HepG2 (cell line): ENCODE measurements around the gene PLB1. TPM values are rescaled to one million over a fixed set of nuclear protein-coding genes. Genes with fewer than 3 reads are reported as not detected.

ENCODE experiments used
- ATAC-seq: fragments of 200-7000 bp; cut with Tn5 transposase; 3 replicates; pipeline ENCODE4 v1.9.1; 2020; ENCODE audit warnings: mild to moderate bottlenecking, moderate library complexity
- BruUV-seq: library from RNA; stranded (reverse); fragments of 400-500 nt; replicated peaks from 2 replicates; lab custom pipeline; 2021; lab: Mats Ljungman, UMichigan
- CTCF ChIA-PET: fragments of 300-600 bp; formaldehyde crosslinking; extraction: SDS; loops from one replicate; lab custom pipeline; 2021; ENCODE audit warnings: low total read pairs, inconsistent platforms, low intra/inter-chr PET ratio; lab: Yijun Ruan, JAX
- POLR2A ChIA-PET: fragments of 350-600 bp; sonication (Branson Sonifier 250); formaldehyde crosslinking; loops from one replicate; lab custom pipeline; 2020; ENCODE audit warnings: antibody characterized with exemption, inconsistent platforms; lab: Yijun Ruan, JAX
- DNase-seq: peaks from one replicate; pipeline ENCODE4 v3.0.0-alpha.2; 2015; ENCODE audit warnings: low spot score
- FAIRE-seq: peaks from 3 replicates; lab custom pipeline; 2011; peaks lifted over from hg19 to GRCh38; lab: Jason Lieb, UNC
- H2AFZ ChIP-seq: one replicate; pipeline ENCODE4 v1.6.1; 2011; ENCODE audit warnings: low read length, inconsistent platforms
- H3K27ac ChIP-seq: fragments of 300-600 bp; 3 replicates; pipeline ENCODE4 v1.8.0; 2011; ENCODE audit warnings: mixed run types, mild to moderate bottlenecking, mixed read lengths, low read length, inconsistent platforms; ENCODE audit not compliant: insufficient read depth; ENCODE audit errors: extremely low read length
- H3K27me3 ChIP-seq, 2 experiments: fragments of 200-600 bp in 1 of 2; 2 replicates in 1 of 2; 3 replicates in 1 of 2; pipeline versions ENCODE4 v1.6.0 to v1.8.0; 2011; ENCODE audit warnings: low read length in 2 of 2, mild to moderate bottlenecking in 2 of 2, moderate library complexity in 2 of 2, inconsistent platforms in 1 of 2; ENCODE audit not compliant: insufficient read depth in 2 of 2, control insufficient read depth in 1 of 2
- H3K36me3 ChIP-seq, 2 experiments: fragments of 200-600 bp in 1 of 2; replicated peaks in 1 of 2; 2 replicates in 1 of 2; 3 replicates in 1 of 2; pipeline versions ENCODE4 v1.5.1 to v1.8.0; 2011; ENCODE audit warnings: low read length in 2 of 2, inconsistent platforms in 1 of 2; ENCODE audit not compliant: insufficient read depth in 2 of 2, control insufficient read depth in 1 of 2
- H3K4me1 ChIP-seq: 2 replicates; pipeline ENCODE4 v1.5.1; 2012; ENCODE audit warnings: low read length, inconsistent platforms; ENCODE audit not compliant: insufficient read depth
- H3K4me2 ChIP-seq: 2 replicates; pipeline ENCODE4 v1.6.0; 2011; ENCODE audit warnings: low read depth, low read length, inconsistent platforms
- H3K4me3 ChIP-seq, 3 experiments: fragments of 200-600 bp in 1 of 3; sonication (generic), shearing (Covaris generic) in 1 of 3; replicated peaks in 1 of 3; 2 replicates each; pipeline ENCODE4 v1.5.1; 2011 to 2016; ENCODE audit warnings: low read length in 3 of 3, inconsistent platforms in 2 of 3, low read depth in 2 of 3, mild to moderate bottlenecking in 2 of 3, control low read depth in 1 of 3, mixed read lengths in 1 of 3; ENCODE audit not compliant: insufficient read depth in 1 of 3
- H3K79me2 ChIP-seq: one replicate; pipeline ENCODE4 v1.6.1; 2011; ENCODE audit warnings: low read length, inconsistent platforms; ENCODE audit not compliant: insufficient read depth
- H3K9ac ChIP-seq: 2 replicates; pipeline ENCODE4 v1.6.0; 2011; ENCODE audit warnings: mild to moderate bottlenecking, low read depth, low read length, inconsistent platforms; ENCODE audit not compliant: insufficient read depth
- H3K9me3 ChIP-seq: 2 replicates; pipeline ENCODE4 v1.5.1; 2012; ENCODE audit warnings: mild to moderate bottlenecking, low read length
- H4K20me1 ChIP-seq: 2 replicates; pipeline ENCODE4 v1.6.0; 2011; ENCODE audit warnings: inconsistent platforms, mild to moderate bottlenecking, low read length, moderate library complexity; ENCODE audit not compliant: insufficient read depth
- BCL6 ChIP-seq: IDR thresholded peaks from 2 replicates; pipeline ENCODE4 v1.6.1; 2016; ENCODE audit warnings: missing genetic modification reagents, missing compliant biosample characterization
- HNF4G ChIP-seq, 2 experiments: sonication (generic) in 1 of 2; formaldehyde crosslinking in 1 of 2; IDR thresholded peaks; 2 replicates each; pipeline versions ENCODE4 v1.4.0 to v1.6.1; 2011 to 2020; ENCODE audit warnings: borderline replicate concordance in 2 of 2, low read depth in 2 of 2, mild to moderate bottlenecking in 2 of 2, low read length in 1 of 2, missing genetic modification reagents in 1 of 2, moderate library complexity in 1 of 2
- JUND ChIP-seq: sonication (generic); formaldehyde crosslinking; IDR thresholded peaks from 2 replicates; pipeline ENCODE4 v1.8.0; 2022; ENCODE audit warnings: mild to moderate bottlenecking, missing genetic modification reagents
- MED13 ChIP-seq: sonication (generic); formaldehyde crosslinking; IDR thresholded peaks from 2 replicates; pipeline ENCODE4 v1.5.0; 2020; ENCODE audit warnings: missing genetic modification reagents
- MIER2 ChIP-seq: IDR thresholded peaks from 2 replicates; pipeline ENCODE4 v1.6.1; 2016; ENCODE audit warnings: missing biosample characterization, missing genetic modification reagents
- MXD1 ChIP-seq: sonication (generic); formaldehyde crosslinking; IDR thresholded peaks from 2 replicates; pipeline ENCODE4 v1.4.0; 2020; ENCODE audit warnings: mild to moderate bottlenecking, missing genetic modification reagents
- NR2F6 ChIP-seq, 2 experiments: IDR thresholded peaks; 2 replicates each; pipeline ENCODE4 v1.6.1; 2016; ENCODE audit warnings: antibody characterized with exemption in 1 of 2, mild to moderate bottlenecking in 1 of 2
- PAXIP1 ChIP-seq: sonication (generic); formaldehyde crosslinking; conservative IDR thresholded peaks from 2 replicates; pipeline ENCODE4 v1.4.0; 2020; ENCODE audit warnings: mild to moderate bottlenecking, missing genetic modification reagents, moderate library complexity
- PCBP1 ChIP-seq: fragments of 200-400 bp; formaldehyde crosslinking; IDR thresholded peaks from 2 replicates; pipeline ENCODE4 v1.6.1; 2017; ENCODE audit warnings: mild to moderate bottlenecking, low read depth, low read length, borderline replicate concordance
- PHF8 ChIP-seq: sonication (generic); formaldehyde crosslinking; IDR thresholded peaks from 2 replicates; pipeline ENCODE4 v1.5.0; 2020; ENCODE audit warnings: missing genetic modification reagents
- POLR2G ChIP-seq: fragments of 200-400 bp; formaldehyde crosslinking; IDR thresholded peaks from 2 replicates; pipeline ENCODE4 v1.6.1; 2018; ENCODE audit warnings: mild to moderate bottlenecking, low read depth, low read length, moderate library complexity
- TAF1 ChIP-seq: sonication (generic); formaldehyde crosslinking; IDR thresholded peaks from 2 replicates; pipeline ENCODE4 v1.4.0; 2020; ENCODE audit warnings: missing genetic modification reagents
- ZNF580 ChIP-seq: IDR thresholded peaks from 2 replicates; pipeline ENCODE4 v1.6.1; 2016; ENCODE audit warnings: low read depth, borderline replicate concordance
- ZNF598 ChIP-seq: sonication (generic); formaldehyde crosslinking; IDR thresholded peaks from 2 replicates; pipeline ENCODE4 v1.5.1; 2020; ENCODE audit warnings: mild to moderate bottlenecking, missing genetic modification reagents, borderline replicate concordance
- ZNF710 ChIP-seq: sonication (generic); formaldehyde crosslinking; IDR thresholded peaks from 2 replicates; pipeline ENCODE4 v1.5.0; 2020; ENCODE audit warnings: mild to moderate bottlenecking, missing genetic modification reagents, borderline replicate concordance
- ZNF772 ChIP-seq: sonication (generic); formaldehyde crosslinking; IDR thresholded peaks from 2 replicates; pipeline ENCODE4 v1.5.0; 2020; ENCODE audit warnings: mild to moderate bottlenecking, missing genetic modification reagents
- WGBS: methylation state at CpG from one replicate; pipeline ENCODE4 v1.1.6; 2017; ENCODE audit warnings: low lambda C conversion rate; 5-methylcytosine and 5-hydroxymethylcytosine counted together
- in situ Hi-C: cut with HindIII; loops from 2 replicates; pipeline ENCODE4 v1.10.0; 2017; ENCODE audit warnings: low pct_unique_long_range_greater_than_20kb; ENCODE audit not compliant: extremely low pct_ligation_motif_present
- intact Hi-C: fragments of 100-400 bp; cut with micrococcal nuclease; formaldehyde crosslinking; loops from one replicate; pipeline ENCODE4 v1.10.0; 2022; ENCODE audit not compliant: unreplicated experiment
- polyA plus RNA-seq, 8 experiments: library from polyadenylated mRNA; depleted of rRNA in 3 of 8; stranded (reverse) in 7 of 8; unstranded in 1 of 8; fragments of >200 nt; fragmentation: Illumina TruSeq in 4 of 8; extraction: Trizol in 4 of 8; gene quantifications; 2 replicates each; pipeline versions ENCODE4 v1.2.1 to v1.2.3, GENCODE V29; 2011 to 2016; ENCODE audit warnings: low read depth in 4 of 8, missing spikeins in 1 of 8, mixed read lengths in 1 of 8; ENCODE audit not compliant: insufficient read depth in 1 of 8
- total RNA-seq, 5 experiments: library from RNA; depleted of rRNA; stranded (reverse); fragments of >200 nt; fragmentation: Illumina TruSeq; extraction: Trizol; gene quantifications; 2 replicates each; pipeline ENCODE4 v1.2.3, GENCODE V29; 2016; ENCODE audit warnings: low read depth in 1 of 5

Gene PLB1
- total and polyA plus RNA-seq, 2 of the 13 experiments (the other 11 are each of a cell fraction or from before 2014, with no cell fraction given), result 0.20 to 1.8 TPM

- in situ Hi-C loops, result no loop called here
- Histone ChIP-seq H3K4me3 (peak overlapping the region; percentile 15 to 52 (median 17); a peak in 5 of 6 replicates), H2AFZ (no peak overlapping the region), H3K27me3 (peaks cover 0 to 13% of the 10 kb centered on the region in 2 experiments; a peak in 2 of 5 replicates), H3K36me3 (no peaks in the 10 kb centered on the region), H3K4me2 (peak overlapping the region; percentile 80), H3K27ac (peak overlapping the region; percentile 2), H3K9ac (peak overlapping the region; percentile 16), H3K4me1 (peaks cover 46% of the 10 kb centered on the region), H3K79me2 (no peaks in the 10 kb centered on the region), H3K9me3 (no peaks in the 10 kb centered on the region), H4K20me1 (no peaks in the 10 kb centered on the region)
- 15% methylated on average over 15 of the region's 18 CpGs for WGBS
- BruUV-seq, result no TSS peak
- POLR2A ChIA-PET, result interaction anchor here (1.0 kb wide), 1 partner anchor 16 kb away, joined by 4 read pairs; no protein-coding TSS in a partner anchor
- ATAC-seq (peak; percentile 62), DNase-seq (peak; percentile 85), FAIRE-seq (peak; percentile 18)
- CTCF ChIA-PET, result no interaction called here
- intact Hi-C loops, result no loop called here
- TF ChIP-seq BCL6 (CRISPR knock-in tag), result no peak
- peak; percentile 1; the same call in 1 of the 2 replicates for TF ChIP-seq NR2F6 (IDR thresholded peaks at IDR 0.05)
- no peak for TF ChIP-seq NR2F6 (CRISPR knock-in tag; IDR thresholded peaks at IDR 0.05)
- peak; percentile 47; the same call in 1 of the 2 replicates for TF ChIP-seq MXD1 (CRISPR knock-in tag)
- 0 out of 2 replicates have a peak, but pooled peaks have one; percentile 29 for TF ChIP-seq PHF8 (CRISPR knock-in tag)
- 0 out of 2 replicates have a peak, but pooled peaks have one; percentile 10 for TF ChIP-seq ZNF710 (CRISPR knock-in tag)
- 0 out of 2 replicates have a peak, but pooled peaks have one; percentile 0 for TF ChIP-seq PAXIP1
- no peak for TF ChIP-seq PCBP1
- TF ChIP-seq MED13 (CRISPR knock-in tag), result 0 out of 2 replicates have a peak, but pooled peaks have one; percentile 26
- 0 out of 2 replicates have a peak, but pooled peaks have one; percentile 19 for TF ChIP-seq POLR2G
- peak; percentile 32; the same call in 1 of the 2 replicates for TF ChIP-seq ZNF772
- TF ChIP-seq HNF4G (IDR thresholded peaks at IDR 0.05; ENCODE audit: borderline replicate concordance, low read depth, low read length), result 0 out of 2 replicates have a peak, but pooled peaks have one; percentile 3
- TF ChIP-seq HNF4G (CRISPR knock-in tag; IDR thresholded peaks at IDR 0.05; ENCODE audit: borderline replicate concordance, low read depth), result no peak
- peak; percentile 3; the same call in 1 of the 2 replicates for TF ChIP-seq MIER2 (CRISPR knock-in tag)
- TF ChIP-seq ZNF580 (CRISPR knock-in tag), result 0 out of 2 replicates have a peak, but pooled peaks have one; percentile 7
- peak; percentile 24; the same call in 1 of the 2 replicates for TF ChIP-seq TAF1 (CRISPR knock-in tag)
- no peak for TF ChIP-seq ZNF598 (CRISPR knock-in tag)
- TF ChIP-seq JUND (CRISPR knock-in tag), result 0 out of 2 replicates have a peak, but pooled peaks have one; percentile 11
These were observed 49.2 kb downstream of the PLB1 start for GRCh38 chr2:28544922-28545589.
